Measurements from ENCODE around the gene FHAD1. TPM values are rescaled to one million over a fixed set of nuclear protein-coding genes. Genes with fewer than 3 reads are reported as not detected.
"Not testable (repeated sequence)": the region's sequence is repeated elsewhere in the genome, so short reads cannot be mapped to it uniquely, and the experiment has no call there.

The FHAD1 gene
- total RNA-seq, 1 experiment from 2014 or later, result 0.47 TPM

- Histone ChIP-seq H3K9me3 (replicated peaks) (no peaks in the 10 kb centered on the region), H3K4me1 (replicated peaks) (peaks cover 27% of the 10 kb centered on the region), H3K4me3 (no peak overlapping the region), H3K27me3 (replicated peaks) (no peaks in the 10 kb centered on the region), H3K36me3 (no peaks in the 10 kb centered on the region), H3K27ac (no peak overlapping the region)
- DNase-seq (ENCODE audit: low read depth in 1 of 2, low spot score in 2 of 2), result no peak
These were observed 33.4 kb downstream of the FHAD1 start for GRCh38 chr1:15280416-15280815.

GRCh38 chr1:15282038-15282437, 35.0 kb downstream of the FHAD1 start:
- H3K9me3 ChIP-seq (replicated peaks), result no peaks in the 10 kb centered on the region
- DNase-seq (ENCODE audit: low read depth in 1 of 2, low spot score in 2 of 2), result no peak

GRCh38 chr1:15282810-15283474, 35.9 kb downstream of the FHAD1 start:
- Histone ChIP-seq H3K36me3 (no peaks in the 10 kb centered on the region), H3K27me3 (replicated peaks) (no peaks in the 10 kb centered on the region), H3K9me3 (replicated peaks) (no peaks in the 10 kb centered on the region), H3K4me3 (no peak overlapping the region), H3K4me1 (replicated peaks) (peaks cover 33% of the 10 kb centered on the region), H3K27ac (no peak overlapping the region)
- no peak for DNase-seq (ENCODE audit: low read depth in 1 of 2, low spot score in 2 of 2)

More at GRCh38 chr1:15282038-15282437, 35.0 kb downstream of the FHAD1 start:
- H3K36me3 ChIP-seq, result no peaks in the 10 kb centered on the region
- no peak overlapping the region for H3K4me3 ChIP-seq
- no peak overlapping the region for H3K27ac ChIP-seq
- H3K4me1 ChIP-seq (replicated peaks), result peaks cover 33% of the 10 kb centered on the region
- no peaks in the 10 kb centered on the region for H3K27me3 ChIP-seq (replicated peaks)

GRCh38 chr1:15283526-15283925, 36.5 kb downstream of the FHAD1 start:
- no peaks in the 10 kb centered on the region for H3K9me3 ChIP-seq (replicated peaks)
- DNase-seq (ENCODE audit: low read depth in 1 of 2, low spot score in 2 of 2), result peak; percentile 50 to 72
- H3K27ac ChIP-seq, result no peak overlapping the region
- H3K36me3 ChIP-seq, result no peaks in the 10 kb centered on the region
- no peaks in the 10 kb centered on the region for H3K27me3 ChIP-seq (replicated peaks)
- H3K4me1 ChIP-seq (replicated peaks), result peaks cover 34% of the 10 kb centered on the region
- H3K4me3 ChIP-seq, result no peak overlapping the region

GRCh38 chr1:15286452-15286851, 39.4 kb downstream of the FHAD1 start:
- no peaks in the 10 kb centered on the region for H3K27me3 ChIP-seq (replicated peaks)
- DNase-seq (ENCODE audit: low read depth in 1 of 2, low spot score in 2 of 2), result no peak
- H3K4me1 ChIP-seq (replicated peaks), result peaks cover 58% of the 10 kb centered on the region

GRCh38 chr1:15287035-15287979, 40.3 kb downstream of the FHAD1 start:
- no peaks in the 10 kb centered on the region for H3K36me3 ChIP-seq
- H3K27ac ChIP-seq, result no peak overlapping the region
- no peaks in the 10 kb centered on the region for H3K27me3 ChIP-seq (replicated peaks)
- H3K9me3 ChIP-seq (replicated peaks), result peaks cover 3% of the 10 kb centered on the region; the same call in 1 of the 2 replicates
- no peak overlapping the region for H3K4me3 ChIP-seq
- H3K4me1 ChIP-seq (replicated peaks), result peaks cover 58% of the 10 kb centered on the region
- DNase-seq (ENCODE audit: low read depth in 1 of 2, low spot score in 2 of 2), result no peak

More at GRCh38 chr1:15286452-15286851, 39.4 kb downstream of the FHAD1 start:
- Histone ChIP-seq H3K4me3 (no peak overlapping the region), H3K27ac (no peak overlapping the region), H3K36me3 (no peaks in the 10 kb centered on the region), H3K9me3 (replicated peaks) (peaks cover 2% of the 10 kb centered on the region; the same call in 1 of the 2 replicates)

GRCh38 chr1:15288173-15288926, 41.3 kb downstream of the FHAD1 start:
- Histone ChIP-seq H3K36me3 (no peaks in the 10 kb centered on the region), H3K4me1 (replicated peaks) (peaks cover 50% of the 10 kb centered on the region), H3K4me3 (no peak overlapping the region), H3K27ac (peak overlapping the region; percentile 93; the same call in 1 of the 2 replicates), H3K27me3 (replicated peaks) (no peaks in the 10 kb centered on the region), H3K9me3 (replicated peaks) (peaks cover 3% of the 10 kb centered on the region; the same call in 1 of the 2 replicates)
- no peak for DNase-seq (ENCODE audit: low read depth in 1 of 2, low spot score in 2 of 2)

- Histone ChIP-seq H3K9me3 (replicated peaks) (peaks cover 3% of the 10 kb centered on the region; the same call in 1 of the 2 replicates), H3K4me3 (no peak overlapping the region), H3K27ac (peak overlapping the region; percentile 93), H3K36me3 (no peaks in the 10 kb centered on the region), H3K27me3 (replicated peaks) (no peaks in the 10 kb centered on the region), H3K4me1 (replicated peaks) (peaks cover 41% of the 10 kb centered on the region)
- DNase-seq (ENCODE audit: low read depth in 1 of 2, low spot score in 2 of 2), result peak; percentile 44 to 69
These were observed 42.2 kb downstream of the FHAD1 start for GRCh38 chr1:15289251-15289651.

- Histone ChIP-seq H3K27me3 (replicated peaks) (no peaks in the 10 kb centered on the region), H3K4me1 (replicated peaks) (peaks cover 31% of the 10 kb centered on the region), H3K4me3 (no peak overlapping the region), H3K9me3 (replicated peaks) (peaks cover 3% of the 10 kb centered on the region; the same call in 1 of the 2 replicates), H3K36me3 (no peaks in the 10 kb centered on the region), H3K27ac (peak overlapping the region; percentile 93)
- peak; percentile 77 to 85 for DNase-seq (ENCODE audit: low read depth in 1 of 2, low spot score in 2 of 2)
These were observed 43.4 kb downstream of the FHAD1 start for GRCh38 chr1:15290382-15290781.

GRCh38 chr1:15295696-15296095, 48.7 kb downstream of the FHAD1 start:
- H3K9me3 ChIP-seq (replicated peaks), result peaks cover 3% of the 10 kb centered on the region
- no peak overlapping the region for H3K27ac ChIP-seq
- peaks cover 6% of the 10 kb centered on the region for H3K4me1 ChIP-seq (replicated peaks)
- no peaks in the 10 kb centered on the region for H3K36me3 ChIP-seq
- H3K4me3 ChIP-seq, result no peak overlapping the region
- no peak for DNase-seq (ENCODE audit: low read depth in 1 of 2, low spot score in 2 of 2)
- no peaks in the 10 kb centered on the region for H3K27me3 ChIP-seq (replicated peaks)

- Histone ChIP-seq H3K27ac (no peak overlapping the region), H3K9me3 (replicated peaks) (no peaks in the 10 kb centered on the region; the same call in 1 of the 2 replicates), H3K36me3 (no peaks in the 10 kb centered on the region), H3K4me1 (replicated peaks) (0 out of 2 replicates have a peak, but pooled peaks cover 4% of the 10 kb centered on the region), H3K27me3 (replicated peaks) (no peaks in the 10 kb centered on the region), H3K4me3 (no peak overlapping the region)
- no peak for DNase-seq (ENCODE audit: low read depth in 1 of 2, low spot score in 2 of 2)
These were observed 49.7 kb downstream of the FHAD1 start for GRCh38 chr1:15296585-15297321.

- H3K27me3 ChIP-seq (replicated peaks), result not testable (repeated sequence)
These were observed 51.0 kb downstream of the FHAD1 start for GRCh38 chr1:15297975-15298374.

GRCh38 chr1:15299179-15299578, 52.2 kb downstream of the FHAD1 start:
- Histone ChIP-seq H3K4me1 (replicated peaks) (0 out of 2 replicates have a peak, but pooled peaks cover 4% of the 10 kb centered on the region), H3K9me3 (replicated peaks) (no peaks in the 10 kb centered on the region; the same call in 1 of the 2 replicates), H3K4me3 (no peak overlapping the region), H3K36me3 (no peaks in the 10 kb centered on the region), H3K27me3 (replicated peaks) (no peaks in the 10 kb centered on the region), H3K27ac (no peak overlapping the region)
- no peak for DNase-seq (ENCODE audit: low read depth in 1 of 2, low spot score in 2 of 2)

More at GRCh38 chr1:15297975-15298374, 51.0 kb downstream of the FHAD1 start:
- H3K27ac ChIP-seq; H3K36me3 ChIP-seq; H3K9me3 ChIP-seq (replicated peaks); DNase-seq (ENCODE audit: low read depth in 1 of 2, low spot score in 2 of 2); H3K4me1 ChIP-seq (replicated peaks); H3K4me3 ChIP-seq: not testable (repeated sequence)
